ENCODE data around the gene FAM120B. TPM values are rescaled to one million over a fixed set of nuclear protein-coding genes. Genes with fewer than 3 reads are reported as not detected.

The FAM120B gene
- total RNA-seq, 2 donors from 2014 or later = 25.1 to 28.1 TPM

GRCh38 chr6:170441316-170441715 lies 134.8 kb downstream of the FAM120B start:
- Mint-ChIP-seq H3K4me1 (peaks cover 4% of the 10 kb centered on the region), H3K27ac (no peak overlapping the region), H3K4me3 (no peak overlapping the region), H3K36me3 (ENCODE audit: low read depth) (no peaks in the 10 kb centered on the region), H3K27me3 (peaks cover 29% of the 10 kb centered on the region)
- DNase-seq (no peak), ATAC-seq (no peak)
- no peaks in the 10 kb centered on the region for H3K9me3 ChIP-seq (ENCODE audit: control insufficient read depth, low read length, poor library complexity, severe bottlenecking)

GRCh38 chr6:170442596-170442995 lies 136.0 kb downstream of the FAM120B start:
- no peaks in the 10 kb centered on the region for H3K36me3 Mint-ChIP-seq (ENCODE audit: low read depth)
- ATAC-seq (no peak), DNase-seq (no peak)
- peaks cover 9% of the 10 kb centered on the region for H3K4me1 Mint-ChIP-seq
- peaks cover 30% of the 10 kb centered on the region for H3K27me3 Mint-ChIP-seq
- no peaks in the 10 kb centered on the region for H3K9me3 ChIP-seq (ENCODE audit: control insufficient read depth, low read length, poor library complexity, severe bottlenecking)
- H3K27ac Mint-ChIP-seq = no peak overlapping the region
- no peak overlapping the region for H3K4me3 Mint-ChIP-seq

- no peaks in the 10 kb centered on the region for H3K36me3 Mint-ChIP-seq (ENCODE audit: low read depth)
- DNase-seq (no peak), ATAC-seq (no peak)
- H3K9me3 ChIP-seq (ENCODE audit: control insufficient read depth, low read length, poor library complexity, severe bottlenecking) = no peaks in the 10 kb centered on the region
- H3K27ac Mint-ChIP-seq = no peak overlapping the region
- H3K4me1 Mint-ChIP-seq = peaks cover 6% of the 10 kb centered on the region
- H3K27me3 Mint-ChIP-seq = peaks cover 25% of the 10 kb centered on the region
- no peak overlapping the region for H3K4me3 Mint-ChIP-seq
Observed at GRCh38 chr6:170443151-170443662, 136.6 kb downstream of the FAM120B start.

GRCh38 chr6:170444056-170444591 lies 137.6 kb downstream of the FAM120B start:
- Mint-ChIP-seq H3K4me1 (peaks cover 5% of the 10 kb centered on the region), H3K4me3 (no peak overlapping the region), H3K27ac (no peak overlapping the region), H3K36me3 (ENCODE audit: low read depth) (no peaks in the 10 kb centered on the region), H3K27me3 (peaks cover 22% of the 10 kb centered on the region)
- ATAC-seq = no peak
- H3K9me3 ChIP-seq (ENCODE audit: control insufficient read depth, low read length, poor library complexity, severe bottlenecking) = no peaks in the 10 kb centered on the region
- no peak for DNase-seq

- no peak overlapping the region for H3K4me3 Mint-ChIP-seq
- no peak for ATAC-seq
- H3K9me3 ChIP-seq (ENCODE audit: control insufficient read depth, low read length, poor library complexity, severe bottlenecking) = no peaks in the 10 kb centered on the region
- no peak for DNase-seq
- no peak overlapping the region for H3K27ac Mint-ChIP-seq
- H3K36me3 Mint-ChIP-seq (ENCODE audit: low read depth) = no peaks in the 10 kb centered on the region
- H3K27me3 Mint-ChIP-seq = peaks cover 18% of the 10 kb centered on the region
- H3K4me1 Mint-ChIP-seq = peaks cover 5% of the 10 kb centered on the region
Observed at GRCh38 chr6:170444811-170445211, 138.3 kb downstream of the FAM120B start.

GRCh38 chr6:170445487-170445886 lies 138.9 kb downstream of the FAM120B start:
- peaks cover 5% of the 10 kb centered on the region for H3K4me1 Mint-ChIP-seq
- ATAC-seq (no peak), DNase-seq (no peak)
- H3K4me3 Mint-ChIP-seq = no peak overlapping the region
- H3K36me3 Mint-ChIP-seq (ENCODE audit: low read depth) = no peaks in the 10 kb centered on the region
- peaks cover 16% of the 10 kb centered on the region for H3K27me3 Mint-ChIP-seq
- H3K27ac Mint-ChIP-seq = no peak overlapping the region
- H3K9me3 ChIP-seq (ENCODE audit: control insufficient read depth, low read length, poor library complexity, severe bottlenecking) = no peaks in the 10 kb centered on the region

- H3K9me3 ChIP-seq (ENCODE audit: control insufficient read depth, low read length, poor library complexity, severe bottlenecking) = no peaks in the 10 kb centered on the region
- DNase-seq (no peak), ATAC-seq (no peak)
- no peak overlapping the region for H3K4me3 Mint-ChIP-seq
- H3K27me3 Mint-ChIP-seq = peaks cover 13% of the 10 kb centered on the region
- no peaks in the 10 kb centered on the region for H3K36me3 Mint-ChIP-seq (ENCODE audit: low read depth)
- peaks cover 5% of the 10 kb centered on the region for H3K4me1 Mint-ChIP-seq
- H3K27ac Mint-ChIP-seq = no peak overlapping the region
Observed at GRCh38 chr6:170445971-170446370, 139.4 kb downstream of the FAM120B start.

GRCh38 chr6:170446841-170447560 lies 140.4 kb downstream of the FAM120B start:
- Mint-ChIP-seq H3K27ac (no peak overlapping the region), H3K36me3 (ENCODE audit: low read depth) (no peaks in the 10 kb centered on the region), H3K4me1 (peaks cover 5% of the 10 kb centered on the region), H3K27me3 (peaks cover 13% of the 10 kb centered on the region), H3K4me3 (no peak overlapping the region)
- no peak for ATAC-seq
- no peak for DNase-seq
- H3K9me3 ChIP-seq (ENCODE audit: control insufficient read depth, low read length, poor library complexity, severe bottlenecking) = no peaks in the 10 kb centered on the region

- Mint-ChIP-seq H3K36me3 (ENCODE audit: low read depth) (no peaks in the 10 kb centered on the region), H3K4me1 (peaks cover 5% of the 10 kb centered on the region), H3K4me3 (no peak overlapping the region), H3K27me3 (peaks cover 13% of the 10 kb centered on the region), H3K27ac (no peak overlapping the region)
- H3K9me3 ChIP-seq (ENCODE audit: control insufficient read depth, low read length, poor library complexity, severe bottlenecking) = no peaks in the 10 kb centered on the region
- ATAC-seq = no peak
- no peak for DNase-seq
Observed at GRCh38 chr6:170447561-170447930, 141.0 kb downstream of the FAM120B start.

- H3K36me3 Mint-ChIP-seq (ENCODE audit: low read depth) = no peaks in the 10 kb centered on the region
- H3K27ac Mint-ChIP-seq = no peak overlapping the region
- DNase-seq (no peak), ATAC-seq (no peak)
- H3K27me3 Mint-ChIP-seq = peaks cover 13% of the 10 kb centered on the region
- no peaks in the 10 kb centered on the region for H3K9me3 ChIP-seq (ENCODE audit: control insufficient read depth, low read length, poor library complexity, severe bottlenecking)
- H3K4me1 Mint-ChIP-seq = peaks cover 5% of the 10 kb centered on the region
- H3K4me3 Mint-ChIP-seq = no peak overlapping the region
Observed at GRCh38 chr6:170448317-170448716, 141.8 kb downstream of the FAM120B start.

GRCh38 chr6:170448751-170449630 lies 142.4 kb downstream of the FAM120B start:
- DNase-seq (no peak), ATAC-seq (no peak)
- Mint-ChIP-seq H3K36me3 (ENCODE audit: low read depth) (no peaks in the 10 kb centered on the region), H3K27ac (no peak overlapping the region), H3K27me3 (peaks cover 13% of the 10 kb centered on the region), H3K4me1 (peaks cover 5% of the 10 kb centered on the region), H3K4me3 (no peak overlapping the region)
- H3K9me3 ChIP-seq (ENCODE audit: control insufficient read depth, low read length, poor library complexity, severe bottlenecking) = no peaks in the 10 kb centered on the region

GRCh38 chr6:170449835-170450753 lies 143.5 kb downstream of the FAM120B start:
- no peak for DNase-seq
- no peaks in the 10 kb centered on the region for H3K9me3 ChIP-seq (ENCODE audit: control insufficient read depth, low read length, poor library complexity, severe bottlenecking)
- ATAC-seq = no peak
- Mint-ChIP-seq H3K27me3 (peaks cover 8% of the 10 kb centered on the region), H3K4me3 (no peak overlapping the region), H3K36me3 (ENCODE audit: low read depth) (no peaks in the 10 kb centered on the region), H3K27ac (no peak overlapping the region), H3K4me1 (peaks cover 10% of the 10 kb centered on the region)

All from T-helper 17 cell (primary cell).